HG02884 (cell line): Measurements from ENCODE around the gene ZNF473.

Experiments
- ATAC-seq: cut with Tn5 transposase; IDR thresholded peaks from one replicate; pipeline ENCODE4 v1.9.1; 2021; ENCODE audit warnings: mild to moderate bottlenecking, moderate library complexity; ENCODE audit not compliant: unreplicated experiment

ZNF473 gene

GRCh38 chr19:50003254-50003788 lies 22.5 kb upstream of the ZNF473 start:
- no peak for ATAC-seq

DNA sequence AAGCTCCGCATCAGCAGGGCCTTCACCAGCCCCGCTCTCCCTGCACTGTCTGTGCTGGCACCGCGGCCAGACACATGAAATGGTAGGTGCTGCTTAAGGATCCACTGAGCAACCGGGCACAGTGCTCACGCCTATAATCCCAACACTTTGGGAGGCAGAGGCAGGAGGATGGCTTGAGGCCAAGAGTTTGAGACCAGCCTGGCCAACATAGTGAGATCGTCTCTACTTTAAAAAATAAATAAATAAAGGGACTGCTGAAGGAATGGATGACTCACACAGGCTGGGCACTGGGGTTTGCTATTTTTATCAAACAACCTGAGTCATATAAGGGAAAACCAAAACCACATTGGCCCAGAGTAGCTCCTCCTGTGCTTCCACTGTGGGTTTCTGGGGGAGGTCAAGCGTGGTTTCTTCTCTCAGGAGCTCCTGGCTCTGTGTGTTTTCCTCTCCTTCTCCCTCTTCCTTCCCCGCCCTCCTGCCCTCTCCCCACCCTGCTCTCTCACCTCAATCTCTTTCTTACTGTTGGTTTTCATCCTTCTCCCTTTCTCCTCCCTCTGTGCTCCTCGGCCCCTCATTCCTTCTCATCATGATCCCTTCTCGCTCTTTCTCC lies 21.9 kb upstream of the ZNF473 start:
- ATAC-seq = no peak

GRCh38 chr19:50005428-50005827 lies 20.4 kb upstream of the ZNF473 start:
- no peak for ATAC-seq

DNA sequence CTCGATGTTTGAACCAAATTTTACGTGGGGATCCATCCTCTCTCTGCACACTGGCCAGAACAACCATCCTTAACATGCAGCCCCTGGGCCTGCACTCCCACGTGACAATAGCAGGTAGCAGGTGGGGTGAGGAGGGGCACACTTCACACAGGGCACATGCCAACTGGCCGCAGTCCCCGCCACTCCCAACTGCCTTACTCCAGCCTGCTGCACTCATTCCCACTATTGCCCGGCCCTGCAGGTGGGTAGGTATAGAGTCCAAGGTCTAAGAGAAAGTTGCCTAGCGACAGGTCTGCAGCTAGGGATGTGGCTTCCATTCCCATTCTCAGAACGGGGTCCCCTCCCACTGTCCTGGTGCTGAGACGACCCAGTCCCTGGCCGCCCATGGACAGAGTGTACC lies 18.6 kb upstream of the ZNF473 start:
- no peak for ATAC-seq

DNA sequence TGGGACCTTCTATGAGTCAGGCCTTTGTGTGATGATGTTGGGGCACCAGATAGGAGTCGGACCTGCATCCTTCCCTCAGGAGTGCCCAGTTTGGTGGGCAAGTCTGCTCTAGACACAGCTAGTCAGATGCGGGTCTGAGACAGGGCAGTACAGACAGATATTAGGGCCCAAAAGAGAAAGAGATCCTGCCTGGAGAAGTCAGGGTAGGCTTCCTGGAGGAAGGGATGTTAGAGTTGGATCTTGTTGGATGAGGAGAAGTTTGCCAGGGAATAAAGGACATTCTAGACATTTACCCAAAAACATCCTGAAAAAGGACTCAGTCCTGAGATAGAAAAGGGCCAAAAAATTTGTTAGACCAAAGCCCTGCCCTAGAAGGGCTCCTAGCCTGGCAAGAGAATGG lies 17.9 kb upstream of the ZNF473 start:
- no peak for ATAC-seq

- ATAC-seq = no peak
Measured at GRCh38 chr19:50008532-50008931, 17.3 kb upstream of the ZNF473 start.

DNA sequence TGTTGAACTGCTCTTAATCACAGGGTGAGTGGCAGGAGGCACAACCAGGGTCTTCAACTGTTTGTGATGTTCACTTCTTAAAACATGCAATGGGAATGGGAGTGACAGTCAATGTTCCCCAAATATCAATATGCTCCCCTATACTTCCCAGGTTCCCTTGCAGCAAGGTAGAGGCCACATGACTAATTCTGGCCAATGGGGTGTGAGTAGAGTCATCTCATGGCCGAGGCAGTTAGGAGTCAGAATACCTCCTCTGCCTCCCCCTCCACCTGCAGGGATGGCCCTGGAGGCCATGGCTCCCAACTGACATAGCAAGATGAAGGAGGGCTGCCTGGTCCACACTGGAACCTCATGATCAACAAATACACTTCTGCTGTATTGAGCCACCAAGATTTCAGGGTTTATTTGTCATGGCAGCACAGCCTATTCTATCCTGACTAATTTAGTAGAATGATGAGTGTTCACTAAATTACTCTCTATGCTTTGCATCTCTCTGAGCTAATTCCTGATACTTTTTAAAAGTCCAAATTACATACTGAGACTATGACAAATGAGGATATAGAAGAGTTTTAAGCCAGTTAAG lies 9.5 kb upstream of the ZNF473 start:
- ATAC-seq = no peak

GRCh38 chr19:50020481-50020880 lies 5.3 kb upstream of the ZNF473 start:
- no peak for ATAC-seq

GRCh38 chr19:50022823-50023222 lies 3.0 kb upstream of the ZNF473 start:
- ATAC-seq = no peak

- no peak for ATAC-seq
Measured at GRCh38 chr19:50024719-50025021, 1.1 kb upstream of the ZNF473 start.

GRCh38 chr19:50025022-50025793 lies 597 bp upstream of the ZNF473 start, which contains the start of gene VRK3:
VRK3 (minus strand) TSS chr19:50025372; CDS start chr19:50016162, 9,210 bp downstream.
- peak; percentile 73 for ATAC-seq

GRCh38 chr19:50026550-50026906 lies 723 bp downstream of the ZNF473 start:
- ATAC-seq = no peak

DNA sequence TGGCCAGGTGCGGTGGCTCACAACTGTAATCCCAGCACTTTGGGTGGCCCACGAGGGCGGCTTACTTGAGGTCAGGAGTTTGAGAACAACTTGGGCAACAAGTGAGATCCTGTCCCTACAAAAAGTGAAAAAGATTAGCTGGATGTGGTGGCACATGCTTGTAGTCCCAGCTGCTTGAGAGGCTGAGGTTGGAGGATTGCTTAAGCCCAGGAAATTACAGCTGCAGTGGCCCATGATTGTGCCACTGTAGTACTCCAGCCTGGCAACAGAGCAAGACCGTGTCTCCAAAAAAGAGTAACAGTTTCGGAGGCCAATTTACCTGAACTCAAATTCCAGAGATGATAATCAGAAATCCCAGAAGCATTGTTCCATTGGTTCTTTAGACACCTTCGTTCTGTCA lies 4.4 kb downstream of the ZNF473 start:
- no peak for ATAC-seq

DNA sequence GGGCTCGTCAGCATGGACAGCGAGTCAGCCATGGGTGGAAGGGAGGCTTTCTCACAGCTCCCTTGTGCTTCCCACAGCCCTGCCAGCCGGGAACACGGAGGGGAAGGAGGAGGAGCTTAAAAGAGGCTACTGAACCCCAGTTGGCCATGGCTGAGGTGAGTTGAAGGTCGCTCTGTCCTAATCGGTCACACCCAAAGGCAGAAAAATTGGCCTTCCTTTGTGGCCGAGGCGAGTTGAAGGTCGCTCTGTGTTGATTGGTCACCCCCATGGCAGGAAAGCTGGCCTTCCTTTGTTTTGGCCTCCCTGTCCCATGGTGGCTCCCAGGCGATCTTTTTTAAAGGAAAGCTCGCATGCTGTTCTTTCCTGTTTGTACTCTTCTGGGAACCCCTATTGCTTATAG lies 5.1 kb downstream of the ZNF473 start:
- ATAC-seq = no peak

GRCh38 chr19:50036908-50037307 lies 11.1 kb downstream of the ZNF473 start:
- ATAC-seq = no peak

DNA sequence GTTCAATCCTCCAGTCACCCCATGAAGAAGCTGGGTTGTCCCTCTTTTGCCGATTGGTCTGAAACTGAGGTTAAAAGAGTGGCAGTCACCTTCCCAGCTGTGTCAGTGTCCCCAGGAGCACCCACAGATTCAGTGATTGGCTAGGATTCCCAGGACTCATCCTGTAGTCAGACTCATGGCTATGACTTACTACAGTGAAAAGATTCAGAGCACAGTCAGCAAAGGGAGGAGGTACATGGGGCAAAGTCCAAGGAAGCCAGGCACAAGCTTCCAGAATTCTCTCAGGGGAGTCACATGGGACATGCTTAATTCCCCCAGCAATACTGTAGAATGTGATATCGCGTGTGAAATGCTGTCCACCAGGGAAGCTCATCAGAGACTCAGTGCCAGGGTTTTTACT lies 14.2 kb downstream of the ZNF473 start:
- ATAC-seq = no peak

GRCh38 chr19:50040967-50041366 lies 15.2 kb downstream of the ZNF473 start:
- ATAC-seq = no peak

- no peak for ATAC-seq
Measured at GRCh38 chr19:50042363-50043024, 16.7 kb downstream of the ZNF473 start.

GRCh38 chr19:50043967-50044366 lies 18.2 kb downstream of the ZNF473 start:
- no peak for ATAC-seq

GRCh38 chr19:50044922-50045321 lies 19.1 kb downstream of the ZNF473 start:
- ATAC-seq = no peak

DNA sequence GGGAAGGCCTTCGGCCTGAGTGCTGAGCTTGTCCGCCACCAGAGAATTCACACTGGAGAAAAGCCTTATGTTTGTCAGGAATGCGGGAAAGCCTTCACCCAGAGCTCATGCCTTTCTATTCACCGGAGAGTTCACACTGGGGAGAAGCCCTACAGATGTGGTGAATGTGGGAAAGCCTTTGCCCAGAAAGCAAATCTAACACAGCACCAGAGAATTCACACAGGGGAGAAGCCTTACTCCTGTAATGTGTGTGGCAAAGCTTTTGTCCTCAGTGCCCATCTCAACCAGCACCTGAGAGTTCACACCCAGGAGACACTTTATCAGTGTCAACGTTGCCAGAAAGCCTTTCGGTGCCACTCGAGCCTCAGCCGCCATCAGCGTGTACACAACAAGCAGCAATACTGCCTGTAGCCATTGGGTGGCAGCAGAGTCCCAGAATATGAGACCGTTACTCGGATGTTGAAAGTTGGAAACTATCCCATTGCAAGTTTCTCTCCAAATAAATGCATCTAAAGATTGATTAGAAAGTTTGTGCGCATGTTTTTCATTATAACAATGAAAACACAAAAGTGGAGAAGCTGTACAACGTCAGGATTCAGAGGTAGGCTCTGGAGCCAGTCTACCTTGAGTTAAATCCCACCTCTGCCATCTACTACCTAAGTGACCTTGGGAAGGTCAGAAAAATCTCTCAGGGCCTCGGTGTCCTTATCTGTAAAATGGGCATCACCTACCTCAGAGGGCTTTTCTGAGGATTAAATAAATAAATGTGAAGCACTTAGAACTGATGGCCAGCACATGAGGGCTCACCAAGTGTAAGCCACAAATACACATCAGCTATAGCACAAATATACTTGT lies 21.1 kb downstream of the ZNF473 start:
- no peak for ATAC-seq
